Amniotic epithelial cell (primary cell): Measurements from ENCODE around the gene EPN1.

Source experiments
- DNase-seq: peaks from one replicate; pipeline ENCODE4 v3.0.0-alpha.2; 2010; ENCODE audit warnings: low read depth

Gene EPN1

GRCh38 chr19:55674841-55675660, at the start of gene EPN1:
TSS of gene EPN1 (plus strand) at chr19:55675226. CDS start at chr19:55678628, 3,402 bp downstream.
- peak; percentile 94 for DNase-seq

- no peak for DNase-seq
These were observed 48.7 kb upstream of the EPN1 start for GRCh38 chr19:55626350-55626749.

GRCh38 chr19:55632463-55632834, 42.6 kb upstream of the EPN1 start:
- peak; percentile 94 for DNase-seq

- peak; percentile 64 for DNase-seq
These were observed 41.2 kb upstream of the EPN1 start for GRCh38 chr19:55633861-55634260.

- no peak for DNase-seq
These were observed 39.7 kb upstream of the EPN1 start for GRCh38 chr19:55635334-55635717.

GRCh38 chr19:55635856-55636440, 39.1 kb upstream of the EPN1 start:
- no peak for DNase-seq

GRCh38 chr19:55636723-55637122, 38.3 kb upstream of the EPN1 start:
- DNase-seq = no peak

GRCh38 chr19:55637534-55637933, 37.5 kb upstream of the EPN1 start:
- DNase-seq = no peak

GRCh38 chr19:55638864-55639359, 36.1 kb upstream of the EPN1 start:
- peak; percentile 33 for DNase-seq

GRCh38 chr19:55640043-55640576, 34.9 kb upstream of the EPN1 start:
- peak; percentile 73 for DNase-seq

GRCh38 chr19:55640577-55641425, 34.2 kb upstream of the EPN1 start, which contains the start of gene ZNF580:
TSS of gene ZNF580 (plus strand) at chr19:55641002. CDS start at chr19:55642509, 1,507 bp downstream.
- DNase-seq = peak; percentile 85

- peak; percentile 49 for DNase-seq
These were observed 33.4 kb upstream of the EPN1 start for GRCh38 chr19:55641426-55642152.

- peak; percentile 18 for DNase-seq
These were observed 32.6 kb upstream of the EPN1 start for GRCh38 chr19:55642153-55643002.

- peak; percentile 77 for DNase-seq
These were observed 31.8 kb upstream of the EPN1 start, which contains the start of gene ZNF581 for GRCh38 chr19:55643003-55643886. TSS of gene ZNF581 (plus strand) at chr19:55643649. CDS start at chr19:55644572, 923 bp downstream.

GRCh38 chr19:55643887-55644176, 31.2 kb upstream of the EPN1 start:
- DNase-seq = no peak

- DNase-seq = no peak
These were observed 30.7 kb upstream of the EPN1 start for GRCh38 chr19:55644191-55644833.

GRCh38 chr19:55644842-55645511, 30.0 kb upstream of the EPN1 start:
- DNase-seq = no peak

GRCh38 chr19:55645512-55645881, 29.5 kb upstream of the EPN1 start:
- no peak for DNase-seq
